ENCODE results near the gene CCDC167. TPM values are rescaled to one million over a fixed set of nuclear protein-coding genes. Genes with fewer than 3 reads are reported as not detected.

The CCDC167 gene
- total RNA-seq, 2 experiments from 2014 or later, result 52.2 to 55.0 TPM

DNA sequence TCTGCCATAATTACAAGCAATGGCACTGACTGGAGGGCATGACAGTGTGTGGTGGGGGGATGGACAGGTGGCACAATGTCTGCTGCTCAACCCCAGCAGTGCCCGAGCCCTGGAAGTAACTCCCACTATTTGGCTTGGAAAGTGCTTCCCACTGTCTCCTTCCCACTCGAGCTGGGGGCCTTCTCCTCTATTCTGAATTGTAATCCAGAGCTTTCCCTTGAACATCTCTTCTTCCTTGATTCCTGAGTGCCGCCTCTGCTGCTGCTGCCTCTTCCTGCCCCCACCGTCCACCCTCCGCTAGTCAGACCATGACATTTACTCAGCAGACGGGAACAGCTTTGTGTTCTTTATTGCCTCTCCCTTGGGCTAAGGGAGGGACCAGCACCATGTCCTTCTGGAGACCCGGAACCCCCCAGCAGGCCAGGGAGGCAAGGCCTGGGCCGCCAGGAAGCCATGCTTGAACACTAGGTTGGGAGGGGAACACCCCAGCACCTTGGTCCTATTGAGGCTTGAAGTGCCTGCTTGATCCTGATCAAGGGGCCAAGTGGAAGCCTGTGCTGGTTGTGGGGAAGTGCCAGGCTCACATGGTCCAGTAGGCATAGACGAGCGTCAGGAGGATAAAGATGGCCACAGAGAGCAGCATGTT lies 17.0 kb downstream of the CCDC167 start:
- POLR2A ChIA-PET, result no interaction called here
- Mint-ChIP-seq H3K27ac (no peak overlapping the region), H3K4me1 (peaks cover 9% of the 10 kb centered on the region), H3K9me3 (no peaks in the 10 kb centered on the region), H3K27me3 (no peaks in the 10 kb centered on the region), H3K4me3 (no peak overlapping the region), H3K36me3 (ENCODE audit: low read depth) (peaks cover 52% of the 10 kb centered on the region)
- CTCF ChIA-PET, result interaction anchor here (1.0 to 1.6 kb wide), 3 partner anchors 16 to 209 kb away, joined by 3 read pairs; no protein-coding TSS in a partner anchor
- DNase-seq, result no peak

DNA sequence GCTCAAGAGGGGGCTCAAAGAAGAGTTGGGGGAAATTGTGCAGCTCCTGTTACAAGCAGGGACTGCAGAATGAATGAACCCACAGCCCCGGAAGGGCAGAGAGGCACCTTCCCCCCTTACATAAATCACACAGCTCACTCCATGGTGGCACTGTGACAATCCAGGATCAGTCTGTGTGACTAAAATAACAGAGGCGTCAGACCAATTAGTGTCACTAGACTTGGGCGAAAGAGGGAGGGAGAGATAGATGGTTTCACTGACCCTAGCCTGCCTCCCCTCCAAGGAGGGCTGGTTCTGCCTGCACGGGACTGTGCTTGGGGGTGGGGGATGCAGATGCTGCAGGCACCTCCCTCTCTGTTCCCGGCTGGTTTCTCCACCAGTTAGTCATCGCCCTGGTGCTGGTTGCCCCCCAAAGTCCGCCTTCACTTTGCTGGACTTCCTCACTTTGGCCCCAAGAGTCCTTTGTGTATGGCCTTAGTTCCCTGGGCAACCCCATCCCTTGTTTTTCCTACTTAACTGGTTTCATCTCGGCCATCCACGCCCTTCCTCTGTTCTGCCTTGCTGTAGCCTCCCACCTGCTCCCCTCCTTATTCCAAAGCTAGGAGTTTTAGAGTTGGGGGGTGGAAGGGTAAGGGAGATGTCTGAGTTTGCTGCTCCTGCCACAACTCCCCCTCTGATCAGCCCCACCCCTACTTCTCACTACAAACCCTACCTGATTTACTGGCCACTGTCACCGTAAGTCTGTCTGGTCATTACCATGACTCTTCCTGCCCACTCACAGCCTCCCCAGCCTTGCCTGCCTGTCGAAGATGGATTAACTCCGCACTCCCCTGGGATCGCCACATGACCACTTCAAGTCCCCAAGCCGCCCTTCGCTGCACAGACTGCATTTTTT lies 17.7 kb downstream of the CCDC167 start:
- Mint-ChIP-seq H3K27ac (no peak overlapping the region), H3K9me3 (no peaks in the 10 kb centered on the region), H3K27me3 (no peaks in the 10 kb centered on the region), H3K36me3 (ENCODE audit: low read depth) (peaks cover 59% of the 10 kb centered on the region), H3K4me3 (no peak overlapping the region), H3K4me1 (peaks cover 9% of the 10 kb centered on the region)
- no peak for DNase-seq
- ChIA-PET CTCF (interaction anchor here (1.0 to 1.6 kb wide), 3 partner anchors 15 to 210 kb away, joined by 3 read pairs; no protein-coding TSS in a partner anchor), POLR2A (interaction anchor here (1.0 to 1.5 kb wide), 2 partner anchors 14 to 57 kb away, joined by 3 to 4 read pairs; no protein-coding TSS in a partner anchor)

DNA sequence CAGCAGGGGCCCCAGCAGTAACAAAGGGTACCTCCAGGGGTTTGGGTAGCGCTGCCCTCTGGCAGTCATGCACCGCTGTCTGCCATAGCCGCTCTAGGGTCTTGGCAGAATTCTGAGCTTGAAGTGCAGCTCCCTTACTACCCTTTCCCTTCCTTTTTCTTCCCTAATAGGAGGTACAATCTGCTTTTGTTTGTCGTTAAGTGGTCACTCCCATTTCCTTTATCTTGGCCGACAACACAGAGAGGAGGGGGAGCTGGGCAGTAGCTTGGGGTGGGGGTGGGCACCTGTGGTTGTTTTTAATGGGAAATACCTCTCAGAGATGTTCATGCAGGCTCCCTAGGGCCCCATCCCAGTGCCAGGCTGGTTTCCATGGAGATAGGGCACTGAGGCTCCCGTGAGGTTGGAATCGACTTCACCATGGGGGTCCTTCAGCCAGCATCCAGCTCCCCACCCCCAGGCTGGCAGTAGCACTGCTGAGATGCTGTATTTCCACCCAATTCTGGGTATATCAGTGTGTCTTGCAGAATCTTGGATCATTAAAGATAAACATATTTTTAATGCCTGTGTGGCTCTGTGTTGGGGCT lies 18.6 kb downstream of the CCDC167 start:
- POLR2A ChIA-PET, result interaction anchor here (1.0 to 1.5 kb wide), 3 partner anchors 15 to 58 kb away, joined by 3 to 4 read pairs (median 3); partner anchors contain the start of gene CMTR1
- peaks cover 9% of the 10 kb centered on the region for H3K4me1 Mint-ChIP-seq
- H3K27me3 Mint-ChIP-seq, result no peaks in the 10 kb centered on the region
- H3K36me3 Mint-ChIP-seq (ENCODE audit: low read depth), result peaks cover 66% of the 10 kb centered on the region
- no peak overlapping the region for H3K4me3 Mint-ChIP-seq
- CTCF ChIA-PET, result interaction anchor here (0.5 to 1.0 kb wide), 3 partner anchors 85 to 223 kb away, joined by 3 to 5 read pairs (median 3); partner anchors contain the start of gene TMEM217
- no peaks in the 10 kb centered on the region for H3K9me3 Mint-ChIP-seq
- no peak for DNase-seq
- H3K27ac Mint-ChIP-seq, result no peak overlapping the region

DNA sequence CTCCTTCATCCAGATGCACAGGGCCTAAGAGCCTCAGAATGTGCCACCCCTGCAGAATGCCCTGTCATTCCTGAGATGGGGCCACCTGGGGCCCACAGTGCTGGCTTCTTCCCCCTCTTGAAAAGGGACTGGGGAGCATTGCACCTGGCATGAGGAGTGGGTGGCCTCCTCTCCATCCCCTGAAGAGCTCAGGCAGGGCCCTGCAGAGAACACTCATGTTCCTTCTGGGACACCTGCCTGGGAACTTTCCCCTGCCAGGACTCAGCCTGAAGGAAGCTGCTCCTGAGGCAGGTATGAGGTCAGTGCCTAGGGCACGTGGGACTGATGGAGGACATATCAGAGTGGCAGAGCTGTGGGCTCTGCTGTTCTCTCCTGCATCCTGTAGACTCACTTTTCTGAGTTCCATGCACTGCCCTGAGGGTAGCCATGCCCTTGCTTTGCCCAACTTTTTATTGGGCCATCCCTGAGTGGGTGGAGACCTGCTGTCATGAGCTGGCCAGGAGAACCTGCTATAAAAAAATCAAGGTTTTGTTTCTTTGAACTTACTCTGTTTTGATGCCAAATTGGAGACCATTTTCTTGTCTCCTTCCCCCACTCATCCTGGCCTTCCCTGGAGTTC lies 19.5 kb downstream of the CCDC167 start:
- no peaks in the 10 kb centered on the region for H3K9me3 Mint-ChIP-seq
- no peak for DNase-seq
- no peak overlapping the region for H3K27ac Mint-ChIP-seq
- H3K27me3 Mint-ChIP-seq, result no peaks in the 10 kb centered on the region
- H3K36me3 Mint-ChIP-seq (ENCODE audit: low read depth), result peaks cover 66% of the 10 kb centered on the region
- peaks cover 7% of the 10 kb centered on the region for H3K4me1 Mint-ChIP-seq
- POLR2A ChIA-PET, result interaction anchor here (1.0 to 1.5 kb wide), 4 partner anchors 15 to 90 kb away, joined by 3 to 4 read pairs (median 4); partner anchors contain the start of gene CMTR1
- H3K4me3 Mint-ChIP-seq, result no peak overlapping the region
- CTCF ChIA-PET, result interaction anchor here (0.5 to 1.0 kb wide), 4 partner anchors 85 to 222 kb away, joined by 3 to 5 read pairs (median 3); partner anchors contain the start of gene TMEM217

DNA sequence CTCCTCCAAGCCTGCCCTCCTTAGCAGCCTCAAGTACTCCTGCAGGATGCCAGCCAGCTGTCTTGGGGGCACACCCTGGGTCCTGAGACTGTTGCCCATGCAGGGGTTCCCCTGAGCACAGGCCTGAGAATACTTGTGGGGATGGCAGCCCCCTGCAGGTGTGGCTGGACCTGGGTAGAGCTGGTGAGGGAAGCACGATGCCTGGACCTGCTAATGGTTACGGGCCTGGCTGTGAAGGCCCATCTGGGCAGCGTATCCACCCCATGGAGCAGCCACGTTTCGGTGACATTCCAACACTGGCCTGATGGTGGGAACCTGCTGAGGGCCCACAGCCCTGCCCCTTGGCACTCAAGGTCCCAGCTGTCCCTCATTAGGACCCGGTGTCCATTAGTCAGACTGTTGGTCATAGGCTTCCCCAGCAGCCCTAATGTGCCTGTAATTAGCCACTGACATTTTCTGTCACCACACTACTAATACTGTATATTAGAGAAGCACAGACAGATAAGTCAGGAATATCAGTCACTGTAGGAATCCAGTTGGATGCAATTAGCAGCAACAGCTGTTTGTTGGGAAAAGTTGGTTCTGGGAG lies 20.3 kb downstream of the CCDC167 start:
- no peak overlapping the region for H3K4me3 Mint-ChIP-seq
- no peaks in the 10 kb centered on the region for H3K9me3 Mint-ChIP-seq
- H3K27ac Mint-ChIP-seq, result no peak overlapping the region
- ChIA-PET CTCF (interaction anchor here (1.0 kb wide), 1 partner anchor 86 kb away, joined by 3 read pairs; no protein-coding TSS in a partner anchor), POLR2A (interaction anchor here (1.0 to 1.2 kb wide), 2 partner anchors 12 to 91 kb away, joined by 3 read pairs; no protein-coding TSS in a partner anchor)
- no peak for DNase-seq
- no peaks in the 10 kb centered on the region for H3K27me3 Mint-ChIP-seq
- peaks cover 7% of the 10 kb centered on the region for H3K4me1 Mint-ChIP-seq
- H3K36me3 Mint-ChIP-seq (ENCODE audit: low read depth), result peaks cover 73% of the 10 kb centered on the region

DNA sequence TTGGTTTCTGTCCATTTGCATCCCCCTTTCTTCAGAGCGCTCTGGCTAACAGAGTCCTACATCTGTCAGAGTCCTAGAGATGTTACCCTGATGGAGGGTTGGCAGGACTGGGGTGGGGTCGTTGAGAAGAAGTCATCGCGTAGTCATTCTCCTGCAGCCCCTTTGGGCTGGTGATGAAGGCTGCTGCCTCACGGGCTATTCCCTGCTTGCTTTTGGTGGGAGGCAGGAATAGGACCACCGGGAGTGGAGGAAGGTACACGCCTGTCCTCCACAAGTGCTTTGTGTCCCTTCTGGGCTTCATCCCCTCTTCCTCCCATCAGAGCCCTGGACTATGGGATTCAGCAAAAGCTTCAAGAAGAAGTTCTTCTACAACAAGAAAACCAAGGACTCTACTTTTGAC lies 20.9 kb downstream of the CCDC167 start:
- ChIA-PET CTCF (interaction anchor here (0.6 kb wide), 1 partner anchor 75 kb away, joined by 4 read pairs; no protein-coding TSS in a partner anchor), POLR2A (interaction anchor here (1.2 kb wide), 1 partner anchor 12 kb away, joined by 3 read pairs; no protein-coding TSS in a partner anchor)
- no peak overlapping the region for H3K4me3 Mint-ChIP-seq
- H3K27ac Mint-ChIP-seq, result no peak overlapping the region
- H3K4me1 Mint-ChIP-seq, result peaks cover 7% of the 10 kb centered on the region
- DNase-seq, result no peak
- no peaks in the 10 kb centered on the region for H3K9me3 Mint-ChIP-seq
- peaks cover 79% of the 10 kb centered on the region for H3K36me3 Mint-ChIP-seq (ENCODE audit: low read depth)
- no peaks in the 10 kb centered on the region for H3K27me3 Mint-ChIP-seq

DNA sequence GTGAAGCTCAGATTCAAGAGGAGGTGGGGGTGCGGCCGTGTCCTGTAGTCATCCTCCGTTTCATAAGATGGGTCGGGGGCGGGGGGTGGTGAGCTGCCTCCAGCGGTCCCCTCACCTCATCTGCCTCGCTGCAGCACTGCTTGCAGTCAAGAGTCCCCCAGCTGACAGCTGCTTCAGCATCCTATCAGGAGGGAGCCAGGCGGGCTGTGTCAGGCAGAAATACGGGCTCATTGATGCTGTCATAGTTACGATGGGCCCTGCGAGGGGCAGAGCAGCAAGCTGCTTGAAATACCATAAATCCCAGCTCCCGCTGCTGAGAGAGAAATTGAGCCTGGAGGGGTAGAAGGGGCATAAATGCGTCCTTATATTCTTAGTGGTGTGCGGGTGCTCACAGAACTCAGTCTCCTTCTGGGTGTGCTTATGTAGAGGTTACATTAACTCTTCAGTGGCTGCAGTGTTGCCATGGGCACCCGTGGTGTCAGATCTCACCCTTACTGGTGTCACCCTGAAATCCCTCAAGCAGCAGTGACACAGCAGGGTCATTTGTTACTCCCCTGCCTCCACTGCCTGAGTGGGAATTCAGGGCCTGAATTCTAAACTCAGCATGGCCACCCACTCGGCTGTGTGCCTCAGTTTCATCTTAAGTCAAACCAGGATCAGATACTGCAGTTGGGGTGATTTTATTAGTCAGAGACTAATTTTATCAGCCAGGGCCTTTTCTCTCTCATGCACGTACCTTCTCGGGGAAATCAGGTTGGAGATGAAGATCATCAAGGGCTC lies 21.8 kb downstream of the CCDC167 start:
- no peak overlapping the region for H3K27ac Mint-ChIP-seq
- H3K36me3 Mint-ChIP-seq (ENCODE audit: low read depth), result peaks cover 80% of the 10 kb centered on the region
- peaks cover 2% of the 10 kb centered on the region for H3K4me1 Mint-ChIP-seq
- no peak for DNase-seq
- ChIA-PET CTCF (no interaction called here), POLR2A (no interaction called here)
- H3K9me3 Mint-ChIP-seq, result no peaks in the 10 kb centered on the region
- no peak overlapping the region for H3K4me3 Mint-ChIP-seq
- H3K27me3 Mint-ChIP-seq, result no peaks in the 10 kb centered on the region

DNA sequence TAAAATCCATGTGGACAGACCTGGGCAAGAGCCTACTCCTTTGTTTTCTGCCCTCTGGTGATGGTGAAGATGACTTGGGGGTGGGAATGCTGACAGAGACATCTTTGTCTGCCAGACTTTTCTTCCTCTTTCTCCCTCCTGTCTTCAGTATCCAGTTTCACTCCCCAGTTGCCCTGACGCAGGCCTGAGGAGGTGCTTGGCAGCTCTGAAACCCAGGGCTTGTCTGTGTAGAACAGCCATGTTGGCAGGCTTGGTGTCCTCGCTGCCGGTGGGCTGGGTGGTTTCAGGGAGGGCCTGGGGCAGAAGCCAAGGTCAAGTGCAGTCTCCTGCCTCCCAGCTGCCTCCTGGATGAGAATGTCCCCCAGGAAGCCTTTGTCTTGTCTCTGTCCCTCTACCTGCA lies 22.5 kb downstream of the CCDC167 start:
- no peaks in the 10 kb centered on the region for H3K9me3 Mint-ChIP-seq
- no peak overlapping the region for H3K4me3 Mint-ChIP-seq
- ChIA-PET POLR2A (no interaction called here), CTCF (no interaction called here)
- H3K27me3 Mint-ChIP-seq, result no peaks in the 10 kb centered on the region
- H3K36me3 Mint-ChIP-seq (ENCODE audit: low read depth), result peaks cover 80% of the 10 kb centered on the region
- no peak overlapping the region for H3K27ac Mint-ChIP-seq
- no peak for DNase-seq
- peaks cover under 1% of the 10 kb centered on the region for H3K4me1 Mint-ChIP-seq

DNA sequence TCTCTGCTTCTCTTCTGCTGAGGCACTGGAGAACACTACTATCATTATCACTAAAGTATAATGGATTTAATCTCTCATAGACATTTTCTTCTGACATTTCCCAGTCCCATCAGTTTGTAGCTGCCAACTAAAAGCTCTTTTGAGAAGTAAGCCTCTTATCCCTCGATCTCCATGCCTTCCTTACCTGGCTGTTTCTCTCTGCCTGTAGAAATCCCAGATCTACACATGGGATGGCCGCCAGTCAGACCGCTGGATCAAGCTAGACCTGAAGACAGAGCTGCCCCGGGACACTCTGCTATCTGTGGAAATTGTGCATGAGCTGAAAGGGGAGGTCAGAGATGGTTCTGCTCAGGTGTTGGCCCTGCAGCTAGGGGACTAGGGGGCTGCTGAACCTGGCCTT lies 25.4 kb downstream of the CCDC167 start:
- Mint-ChIP-seq H3K27me3 (no peaks in the 10 kb centered on the region), H3K9me3 (no peaks in the 10 kb centered on the region), H3K27ac (no peak overlapping the region), H3K4me3 (no peak overlapping the region), H3K36me3 (ENCODE audit: low read depth) (peaks cover 84% of the 10 kb centered on the region), H3K4me1 (no peaks in the 10 kb centered on the region)
- DNase-seq, result no peak
- ChIA-PET POLR2A (no interaction called here), CTCF (interaction anchor here (0.7 to 1.1 kb wide), 2 partner anchors 149 to 456 kb away, joined by 3 read pairs; no protein-coding TSS in a partner anchor)

DNA sequence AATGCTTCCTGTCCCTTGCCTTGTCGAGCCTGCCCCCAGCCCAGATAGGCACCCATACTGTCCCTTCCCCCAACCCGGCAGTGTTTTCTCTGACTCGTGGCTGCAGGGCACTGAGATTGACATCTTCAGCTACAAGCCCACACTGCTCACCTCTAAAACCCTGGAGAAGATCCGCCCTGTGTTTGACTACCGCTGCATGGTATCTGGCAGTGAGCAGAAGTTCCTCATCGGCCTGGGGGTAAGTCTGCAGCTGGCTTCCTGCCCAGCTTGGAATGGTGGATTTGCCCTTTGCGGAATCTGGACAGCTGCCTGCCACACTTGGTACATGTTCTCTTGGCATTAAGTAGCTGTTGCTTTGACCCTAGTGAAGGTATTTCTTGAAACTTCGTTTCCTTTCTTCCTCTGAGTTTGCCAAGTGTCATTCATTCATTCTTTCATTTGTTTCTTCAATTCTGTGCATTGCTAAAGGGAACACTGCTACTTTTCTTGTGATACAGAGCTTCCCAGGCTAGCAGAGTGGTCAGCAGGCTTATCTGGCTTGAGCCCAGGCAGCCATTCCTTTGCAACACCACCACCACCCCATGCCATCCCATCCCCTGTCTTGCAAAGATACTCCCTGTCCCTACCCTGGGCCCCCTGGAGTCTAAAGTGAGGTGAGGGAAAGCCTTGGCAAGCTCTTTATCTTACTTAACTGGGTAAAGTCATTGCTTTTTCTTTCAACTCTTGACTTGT lies 26.2 kb downstream of the CCDC167 start:
- no peaks in the 10 kb centered on the region for H3K9me3 Mint-ChIP-seq
- H3K4me3 Mint-ChIP-seq, result no peak overlapping the region
- CTCF ChIA-PET, result interaction anchor here (1.1 to 1.4 kb wide), 2 partner anchors 21 to 456 kb away, joined by 3 read pairs; no protein-coding TSS in a partner anchor
- H3K27me3 Mint-ChIP-seq, result no peaks in the 10 kb centered on the region
- POLR2A ChIA-PET, result no interaction called here
- H3K4me1 Mint-ChIP-seq, result no peaks in the 10 kb centered on the region
- no peak for DNase-seq
- peaks cover 84% of the 10 kb centered on the region for H3K36me3 Mint-ChIP-seq (ENCODE audit: low read depth)
- no peak overlapping the region for H3K27ac Mint-ChIP-seq

DNA sequence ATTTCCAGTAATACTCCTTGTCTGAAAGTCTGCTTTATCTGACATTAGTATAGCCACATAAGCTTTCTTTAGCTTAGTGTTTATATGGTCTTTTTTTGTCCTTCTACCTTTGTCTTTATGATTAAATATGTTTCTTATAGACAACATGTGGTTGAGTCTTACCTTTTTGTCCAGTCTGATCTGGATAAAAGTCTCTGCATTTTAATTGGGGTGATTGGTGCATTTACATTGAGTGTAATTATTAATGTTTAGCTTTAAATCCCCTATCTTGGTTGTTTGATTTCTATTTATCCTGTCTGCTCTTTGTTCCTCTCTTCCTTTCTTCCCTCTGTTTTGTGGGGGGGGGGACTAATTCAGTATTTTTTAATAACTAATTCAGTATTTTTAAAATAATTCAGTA lies 32.0 kb downstream of the CCDC167 start:
- POLR2A ChIA-PET, result interaction anchor here (1.0 to 1.4 kb wide), 3 partner anchors 11 to 47 kb away, joined by 3 read pairs; partner anchors contain the start of gene CMTR1
- H3K9me3 Mint-ChIP-seq, result no peaks in the 10 kb centered on the region
- CTCF ChIA-PET, result interaction anchor here (1.0 to 1.1 kb wide), 2 partner anchors 15 to 142 kb away, joined by 3 read pairs; no protein-coding TSS in a partner anchor
- DNase-seq, result no peak
- H3K27me3 Mint-ChIP-seq, result no peaks in the 10 kb centered on the region
- no peaks in the 10 kb centered on the region for H3K4me1 Mint-ChIP-seq
- no peak overlapping the region for H3K27ac Mint-ChIP-seq
- H3K36me3 Mint-ChIP-seq (ENCODE audit: low read depth), result peaks cover 77% of the 10 kb centered on the region
- no peak overlapping the region for H3K4me3 Mint-ChIP-seq
